Measurements from ENCODE around the gene GAK. TPM values are rescaled to one million over a fixed set of nuclear protein-coding genes. Genes with fewer than 3 reads are reported as not detected.

Gene GAK
- total RNA-seq, 1 experiment from 2014 or later = 119 TPM

DNA sequence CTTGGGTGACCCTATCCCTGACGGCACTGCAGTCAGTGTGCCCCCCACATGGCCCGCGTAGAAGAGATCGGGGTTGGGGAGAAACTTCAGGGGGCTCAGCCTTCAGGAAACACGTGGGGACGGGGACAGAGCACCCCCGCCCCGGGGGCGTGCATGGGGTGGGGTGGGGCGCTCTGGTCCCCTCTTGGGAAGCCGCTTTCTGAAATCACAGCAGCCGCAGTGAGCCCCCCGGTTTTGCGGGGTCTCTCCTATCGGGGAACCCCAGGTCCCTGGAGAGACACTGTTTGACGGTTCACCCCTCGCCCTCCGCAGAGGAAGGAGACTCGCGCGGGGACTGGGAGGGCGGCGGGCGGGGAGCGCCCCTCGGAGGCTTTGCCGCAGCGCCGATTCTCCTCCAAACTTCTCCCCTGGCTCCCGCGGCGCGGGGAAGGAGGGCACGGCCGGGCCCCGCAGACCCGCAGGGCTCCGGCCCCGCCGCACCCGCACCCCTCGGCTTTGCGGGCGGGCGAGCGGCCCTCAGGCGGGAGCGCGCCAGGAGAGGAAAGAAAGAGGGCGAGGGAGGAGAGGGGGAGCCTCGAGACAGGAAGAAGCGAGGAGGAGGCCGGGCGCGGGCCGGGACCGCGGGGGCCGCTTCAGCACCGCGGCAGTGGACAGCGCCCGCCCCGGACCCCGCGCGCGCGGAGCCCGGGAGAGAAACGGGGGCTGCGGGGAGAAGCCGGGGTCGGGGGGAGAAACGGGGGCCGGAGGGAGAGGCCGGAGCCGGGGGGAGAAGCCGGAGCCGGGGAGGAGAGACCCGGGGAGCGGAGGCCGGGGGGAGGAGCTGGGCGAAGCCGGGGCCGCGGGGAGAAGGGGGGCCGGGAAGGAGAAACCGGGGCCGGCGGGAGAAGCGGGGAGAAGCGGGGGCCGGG is 106.8 kb downstream of the GAK start:
- no peak for DNase-seq (ENCODE audit: low read depth, low spot score)
- in situ Hi-C loops (cut with HindIII; ENCODE audit: low pct_unique_long_range_greater_than_20kb, low sequenced_read_pairs) = no loop called here

DNA sequence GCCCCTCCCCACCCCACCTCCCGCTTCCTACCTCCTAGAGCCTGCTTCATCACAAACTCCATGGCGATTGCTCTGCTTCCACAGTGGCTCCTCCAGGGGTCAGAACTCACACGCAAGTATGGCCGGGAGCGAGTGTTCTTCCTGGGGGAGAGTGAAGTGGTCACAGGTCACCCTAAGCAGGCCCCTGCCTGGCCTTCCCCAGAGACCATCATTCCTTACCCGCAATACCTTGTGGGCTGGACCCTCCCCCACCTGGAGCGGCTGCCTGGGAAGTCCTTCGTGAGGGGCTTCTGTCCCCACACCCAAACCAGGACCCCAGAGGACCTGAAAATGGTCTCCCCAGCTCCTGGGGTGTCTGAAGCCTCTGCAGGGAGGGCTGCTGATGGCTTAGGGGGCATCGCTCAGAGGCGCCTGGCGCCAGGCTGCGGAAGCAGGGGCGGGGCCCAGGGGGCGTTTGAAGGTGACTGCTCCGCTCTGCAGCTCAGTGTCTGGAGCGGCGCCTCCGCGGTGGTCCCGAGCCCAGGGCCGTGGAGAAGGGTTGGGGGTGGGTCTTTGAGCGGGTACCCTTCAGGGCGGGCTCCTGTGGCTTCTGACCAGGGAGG is 107.6 kb downstream of the GAK start:
- in situ Hi-C loops (cut with HindIII; ENCODE audit: low pct_unique_long_range_greater_than_20kb, low sequenced_read_pairs) = no loop called here
- no peak for DNase-seq (ENCODE audit: low read depth, low spot score)

DNA sequence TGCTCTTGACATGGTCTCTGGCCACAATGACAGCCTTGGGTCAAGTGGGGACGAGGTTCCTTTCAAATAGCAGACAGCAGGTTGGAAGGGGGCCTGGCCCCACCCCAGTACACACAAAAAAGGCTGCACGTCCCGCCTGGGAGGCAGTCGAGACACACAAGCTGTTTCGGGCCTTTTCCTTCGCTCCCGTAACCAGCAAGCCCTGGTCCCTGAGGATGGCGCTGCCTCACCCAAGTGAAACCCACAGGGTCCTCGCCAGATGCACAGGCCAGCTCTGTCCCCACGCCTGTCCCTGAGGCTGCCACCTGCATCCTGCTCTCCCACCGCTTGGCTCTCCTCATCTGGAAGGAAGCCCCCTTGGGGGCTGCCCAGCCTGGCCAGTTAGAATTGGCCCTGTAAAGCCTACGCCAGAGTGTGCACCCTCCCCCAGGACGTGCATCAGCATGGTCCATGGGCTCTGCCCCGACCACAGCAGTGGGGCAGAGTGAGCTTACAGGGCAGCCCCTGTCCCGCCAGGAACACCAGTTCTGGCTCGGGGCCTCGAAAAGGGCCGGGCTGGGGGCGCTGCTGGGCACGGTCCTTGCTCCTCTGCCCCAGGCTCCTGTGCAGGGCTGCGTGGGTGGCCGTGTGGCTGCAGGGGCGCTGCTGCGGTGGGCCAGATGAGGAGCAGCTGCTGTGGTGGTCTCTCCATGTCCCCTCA is 108.2 kb downstream of the GAK start:
- in situ Hi-C loops (cut with HindIII; ENCODE audit: low pct_unique_long_range_greater_than_20kb, low sequenced_read_pairs) = no loop called here
- DNase-seq (ENCODE audit: low read depth, low spot score) = no peak

DNA sequence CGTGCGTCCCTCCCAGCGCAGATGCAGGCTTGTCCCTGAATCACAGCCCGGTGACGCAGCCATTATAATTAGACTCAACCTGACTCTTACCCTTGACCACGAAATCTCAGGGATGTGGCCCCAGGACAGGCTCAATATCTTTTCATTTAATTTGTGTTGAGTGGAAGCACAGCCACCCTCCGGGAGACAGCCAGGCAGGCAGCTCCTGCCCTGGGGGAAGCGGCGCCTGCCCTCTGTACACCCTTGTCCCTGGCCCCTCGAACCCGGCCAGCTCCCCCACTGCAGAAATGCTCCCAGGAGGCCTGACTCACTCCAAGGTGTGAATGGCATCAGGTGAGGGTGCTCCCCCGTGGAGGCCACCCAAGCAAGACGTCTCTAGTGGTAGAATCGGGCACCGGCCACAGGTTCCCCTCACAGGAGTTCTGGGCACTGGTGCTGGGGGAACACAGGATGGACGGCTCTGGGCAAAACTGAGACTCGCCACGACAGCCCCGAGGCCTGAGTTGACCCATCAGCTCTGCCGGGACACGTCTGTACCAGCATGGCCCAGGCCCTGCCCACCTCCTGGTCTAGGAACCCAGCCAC is 108.8 kb downstream of the GAK start:
- DNase-seq (ENCODE audit: low read depth, low spot score) = no peak
- in situ Hi-C loops (cut with HindIII; ENCODE audit: low pct_unique_long_range_greater_than_20kb, low sequenced_read_pairs) = no loop called here

DNA sequence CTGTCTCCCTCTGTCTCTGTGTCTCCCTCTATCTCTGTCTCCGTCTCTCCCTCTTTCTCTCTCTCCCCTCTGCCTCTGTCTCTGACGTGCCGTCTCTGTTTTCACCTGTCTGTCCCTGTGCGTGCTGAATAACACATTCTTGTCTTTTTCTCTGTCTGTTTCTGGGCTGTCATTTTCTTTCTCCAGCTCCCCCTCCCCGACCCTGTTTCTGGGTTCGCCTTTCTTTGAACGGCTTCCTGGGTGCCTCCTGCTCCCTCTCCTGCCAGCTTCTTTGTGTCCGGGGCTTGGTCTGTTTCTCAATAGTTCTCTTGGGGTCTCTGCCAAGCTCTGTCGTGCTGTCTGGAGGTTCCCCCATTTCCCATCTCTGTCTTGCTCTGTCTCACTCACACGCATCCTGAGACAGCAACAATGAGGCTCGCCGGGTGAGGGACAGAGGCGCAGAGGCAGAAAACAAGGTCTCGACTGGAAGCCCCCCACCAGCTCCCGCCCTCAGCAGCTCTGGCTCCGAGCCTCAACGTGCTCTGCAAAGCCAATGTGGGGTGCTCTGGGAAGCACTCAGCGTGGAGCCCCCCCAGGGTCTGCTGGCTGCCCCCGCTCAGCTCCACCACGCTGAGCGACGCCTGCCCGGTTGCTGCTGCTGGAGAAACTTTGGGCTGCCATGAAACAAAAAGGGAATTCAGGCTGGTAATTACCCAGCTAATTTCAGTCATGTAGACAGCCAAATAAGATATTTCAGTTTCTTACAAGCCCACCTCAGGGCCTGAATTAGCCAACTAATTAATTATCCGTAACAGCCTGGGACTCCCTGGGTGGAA is 109.5 kb downstream of the GAK start:
- no peak for DNase-seq (ENCODE audit: low read depth, low spot score)
- in situ Hi-C loops (cut with HindIII; ENCODE audit: low pct_unique_long_range_greater_than_20kb, low sequenced_read_pairs) = no loop called here

DNA sequence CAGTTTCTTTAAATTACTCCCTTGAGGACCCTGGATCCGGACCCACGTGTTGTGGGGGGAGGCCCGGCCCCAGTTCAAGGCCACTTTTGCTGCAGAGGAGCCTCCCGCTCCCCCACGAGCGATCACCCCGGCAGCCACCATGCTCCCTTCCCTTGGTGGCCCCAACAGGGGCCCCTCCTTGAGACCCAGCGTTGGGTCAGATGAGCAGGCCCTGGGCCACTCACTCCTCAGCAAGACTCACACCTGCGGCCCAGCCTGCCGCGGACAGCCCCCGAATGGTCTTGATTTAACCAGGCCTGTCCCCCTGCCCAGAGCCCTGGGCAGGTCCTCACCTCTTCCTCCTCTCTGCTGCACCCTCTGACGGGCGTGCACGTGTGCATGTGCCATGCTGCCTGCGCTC is 110.5 kb downstream of the GAK start:
- no peak for DNase-seq (ENCODE audit: low read depth, low spot score)
- in situ Hi-C loops (cut with HindIII; ENCODE audit: low pct_unique_long_range_greater_than_20kb, low sequenced_read_pairs) = no loop called here

DNA sequence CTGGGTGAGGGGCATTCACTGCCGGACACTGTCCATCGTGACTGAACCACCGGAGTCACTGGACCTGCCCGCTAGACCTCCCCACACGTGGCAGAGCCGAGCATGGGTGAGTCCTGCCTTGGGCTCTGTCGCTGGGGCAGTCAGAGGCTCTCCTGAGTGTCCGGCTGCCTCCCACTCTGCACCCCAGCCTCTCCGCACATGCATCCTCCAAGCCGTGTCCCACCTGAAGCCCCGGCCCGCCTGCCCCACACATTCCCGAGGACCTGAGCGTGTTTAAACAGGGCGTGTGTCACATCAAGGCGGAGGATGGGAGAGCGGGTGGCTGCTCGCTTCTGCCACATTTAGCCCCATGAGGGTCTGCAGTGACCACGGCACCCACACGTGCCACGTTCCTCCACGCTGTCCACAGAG is 110.9 kb downstream of the GAK start:
- in situ Hi-C loops (cut with HindIII; ENCODE audit: low pct_unique_long_range_greater_than_20kb, low sequenced_read_pairs) = no loop called here
- DNase-seq (ENCODE audit: low read depth, low spot score) = no peak

DNA sequence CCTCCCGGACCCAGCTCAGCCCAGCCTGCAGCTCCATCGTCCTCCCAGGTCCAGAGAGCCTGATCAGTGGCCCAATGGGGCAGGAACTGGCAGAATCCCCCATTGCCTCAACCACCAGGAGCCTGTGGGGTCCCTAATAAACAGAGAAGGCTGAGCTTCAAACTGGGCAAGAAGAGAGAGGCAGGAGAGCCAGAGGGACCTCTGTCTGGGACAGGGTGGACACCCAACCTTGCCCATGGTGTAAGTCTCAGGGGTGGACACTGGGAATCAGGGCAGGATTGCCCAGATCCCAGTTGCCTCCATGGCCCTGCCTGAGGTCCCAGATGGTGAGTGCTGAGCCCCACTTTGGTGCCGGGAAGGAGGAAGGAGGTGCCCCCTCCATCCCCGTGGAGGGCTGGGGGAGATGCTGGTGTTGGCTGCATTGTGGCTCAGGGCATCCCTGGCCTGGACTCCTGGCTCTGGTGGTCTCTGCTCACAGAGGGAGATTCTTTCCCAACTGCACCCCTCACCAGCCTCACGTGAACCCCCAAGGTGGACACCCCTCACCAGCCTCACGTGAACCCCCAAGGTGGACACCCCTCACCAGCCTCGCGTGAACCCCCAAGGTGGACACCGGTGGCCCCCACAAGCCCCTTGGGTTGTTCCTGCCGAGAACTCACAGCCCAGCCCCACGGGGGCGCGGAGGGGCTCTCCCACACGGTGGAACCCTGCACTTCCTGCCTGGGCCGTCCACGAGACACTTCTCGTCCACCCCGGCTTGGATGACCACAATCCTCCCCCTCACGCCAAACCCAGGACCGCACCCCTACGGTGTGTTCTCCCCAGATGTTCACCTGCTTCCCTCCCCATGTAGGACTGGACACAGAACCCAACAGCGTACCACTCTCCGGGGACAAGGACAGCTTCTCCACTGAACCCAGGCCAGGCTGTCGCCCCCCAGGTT is 111.6 kb downstream of the GAK start:
- DNase-seq (ENCODE audit: low read depth, low spot score) = no peak
- in situ Hi-C loops (cut with HindIII; ENCODE audit: low pct_unique_long_range_greater_than_20kb, low sequenced_read_pairs) = no loop called here

DNA sequence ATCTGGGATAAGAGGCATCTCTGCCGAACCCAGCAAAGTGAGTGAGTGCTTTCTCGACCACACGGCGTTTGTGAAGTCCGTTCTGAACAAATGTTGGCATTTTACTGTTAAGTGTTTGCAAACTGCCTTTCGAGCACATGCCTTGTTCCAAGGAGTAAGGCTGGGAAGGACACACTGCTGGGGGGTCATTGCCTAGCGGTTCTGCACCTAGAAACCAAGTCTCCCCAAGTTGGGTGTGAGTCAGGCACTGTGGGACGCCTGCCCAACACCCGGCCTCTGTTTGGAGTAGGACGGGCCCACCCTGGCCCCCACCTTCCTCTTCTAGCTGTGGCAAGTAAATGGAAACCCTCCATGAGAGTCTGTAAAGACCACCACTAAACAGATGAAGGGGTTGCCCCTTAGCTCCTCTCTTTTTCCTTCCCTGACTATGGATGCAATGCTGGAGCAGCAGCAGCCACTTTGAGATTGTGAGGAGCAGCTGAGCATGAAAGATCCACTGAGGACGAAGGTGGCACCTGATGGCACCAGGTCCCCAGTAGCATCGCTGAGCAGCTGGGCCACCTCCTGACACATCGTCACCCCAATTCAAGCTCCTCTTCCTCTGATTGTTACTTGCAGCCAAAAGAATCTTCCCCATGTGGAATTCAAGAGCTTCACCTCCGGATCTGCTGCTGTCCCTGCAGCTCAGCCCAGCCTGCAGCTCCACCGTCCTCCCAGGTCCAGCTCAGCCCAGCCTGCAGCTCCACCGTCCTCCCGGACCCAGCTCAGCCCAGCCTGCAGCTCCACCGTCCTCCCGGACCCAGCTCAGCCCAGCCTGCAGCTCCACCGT is 112.5 kb downstream of the GAK start:
- DNase-seq (ENCODE audit: low read depth, low spot score) = no peak
- in situ Hi-C loops (cut with HindIII; ENCODE audit: low pct_unique_long_range_greater_than_20kb, low sequenced_read_pairs) = no loop called here

DNA sequence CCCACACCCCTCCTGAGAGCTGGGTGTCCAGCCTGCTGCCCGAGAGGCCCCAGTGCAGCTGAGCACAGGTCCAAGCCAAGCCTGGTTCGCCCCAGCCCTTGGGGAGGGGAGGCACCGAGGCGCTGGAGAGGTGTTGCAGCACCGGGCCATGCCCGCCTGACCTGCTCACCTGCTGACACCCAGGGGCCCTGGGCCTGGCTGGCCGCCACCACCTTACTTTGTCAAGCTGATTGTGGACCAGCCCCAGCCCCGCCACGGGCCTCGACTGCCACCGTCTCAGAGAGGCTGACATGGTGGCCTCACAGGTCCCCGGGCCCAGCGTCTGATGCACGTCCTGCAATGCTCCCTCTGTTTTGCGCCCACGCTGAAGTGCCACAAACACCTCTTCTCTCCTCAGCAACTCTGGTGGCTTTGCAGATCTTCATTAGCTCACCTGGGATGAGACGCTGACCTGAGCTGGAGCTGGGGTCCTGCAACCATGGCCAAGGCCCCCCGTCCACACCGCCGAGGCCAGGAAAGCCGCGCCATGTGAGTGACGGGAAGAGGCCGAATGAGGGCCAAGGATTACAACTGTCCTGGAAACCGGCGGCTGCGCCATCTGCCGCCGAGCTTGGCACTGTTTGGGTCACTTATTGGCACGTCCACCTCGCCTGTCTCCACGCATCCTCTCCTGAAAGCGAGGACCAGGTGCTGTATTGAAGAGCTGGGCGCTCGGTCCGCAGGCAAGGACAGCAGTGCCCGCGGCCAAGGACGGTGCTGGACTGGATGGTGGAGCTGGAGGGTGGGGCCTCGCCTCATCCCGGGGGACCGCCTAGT is 113.8 kb downstream of the GAK start:
- in situ Hi-C loops (cut with HindIII; ENCODE audit: low pct_unique_long_range_greater_than_20kb, low sequenced_read_pairs) = no loop called here
- no peak for DNase-seq (ENCODE audit: low read depth, low spot score)

DNA sequence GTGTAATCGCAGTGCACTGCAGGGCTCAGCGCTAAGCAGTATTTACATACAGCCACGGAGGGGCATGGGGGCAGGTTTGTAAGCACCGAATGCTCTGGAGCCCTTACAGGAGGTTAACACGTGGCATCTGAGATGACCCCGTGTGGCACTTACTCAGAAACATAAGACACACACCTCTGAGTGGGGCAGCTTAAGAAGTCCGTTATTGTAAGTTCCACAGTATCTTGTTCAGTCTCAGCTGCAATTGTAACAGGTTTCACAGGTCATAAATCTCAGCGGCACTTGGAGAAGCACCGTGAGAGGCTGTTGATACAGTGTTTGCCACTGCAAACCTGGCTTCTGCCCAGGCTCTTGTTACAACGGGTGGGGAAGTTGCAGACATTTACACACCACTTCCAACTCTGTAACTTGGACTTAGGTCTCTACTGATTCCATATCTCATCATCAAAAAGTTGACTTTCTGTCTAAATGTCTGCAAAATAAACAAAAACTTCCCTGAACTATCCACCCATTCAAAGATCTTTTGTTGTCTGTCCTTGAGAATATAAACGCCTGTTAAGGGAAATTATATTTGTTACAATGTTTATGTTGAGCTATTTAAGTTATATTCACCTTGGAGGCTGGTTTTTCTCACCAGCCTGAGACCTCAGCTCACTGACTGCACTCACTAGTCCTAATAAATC is 116.5 kb downstream of the GAK start:
- DNase-seq (ENCODE audit: low read depth, low spot score) = no peak
- in situ Hi-C loops (cut with HindIII; ENCODE audit: low pct_unique_long_range_greater_than_20kb, low sequenced_read_pairs) = no loop called here

DNA sequence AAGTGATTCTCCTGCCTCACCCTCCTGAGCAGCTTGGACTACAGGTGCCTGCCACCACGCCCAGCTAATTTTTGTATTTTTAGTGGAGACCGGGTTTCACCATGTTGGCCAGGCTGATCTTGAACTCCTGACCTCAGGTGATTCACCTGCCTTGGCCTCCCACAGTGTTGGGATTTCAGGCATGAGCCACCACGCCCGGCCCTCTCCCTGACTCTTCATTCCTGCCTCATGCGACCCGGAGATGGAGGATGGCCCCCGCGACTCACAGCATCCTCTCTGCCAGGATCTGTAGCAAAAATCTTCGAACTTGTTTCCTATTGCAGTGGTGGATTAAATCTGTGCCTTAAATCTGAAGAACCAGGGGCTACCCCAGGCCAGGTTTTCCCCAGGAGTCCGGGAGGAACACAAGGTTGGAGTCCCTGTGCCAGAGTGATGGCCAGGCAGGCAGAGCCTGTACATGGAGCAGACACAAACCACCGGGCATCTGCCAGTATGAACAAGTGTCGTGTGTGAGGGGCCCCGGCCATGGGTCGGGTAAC is 117.7 kb downstream of the GAK start:
- in situ Hi-C loops (cut with HindIII; ENCODE audit: low pct_unique_long_range_greater_than_20kb, low sequenced_read_pairs) = no loop called here
- DNase-seq (ENCODE audit: low read depth, low spot score) = no peak

DNA sequence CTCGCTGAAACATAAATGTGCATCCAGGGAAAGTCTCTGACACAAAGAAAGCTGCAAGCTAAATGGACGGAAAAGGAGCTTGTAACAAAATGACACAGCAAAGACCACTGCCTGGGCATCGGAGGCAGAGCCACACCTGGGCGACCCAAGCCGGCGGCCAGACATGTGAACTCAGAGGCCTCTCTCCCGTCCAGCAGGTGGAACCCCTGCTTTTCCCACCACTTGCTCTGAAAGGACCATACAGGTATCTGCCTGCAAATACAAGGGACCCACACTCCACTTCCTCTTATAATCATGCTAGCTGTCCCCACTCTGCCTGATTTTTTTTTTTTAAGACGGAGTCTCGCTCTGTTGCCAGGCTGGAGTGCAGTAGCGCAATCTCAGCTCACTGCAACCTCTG is 118.2 kb downstream of the GAK start:
- in situ Hi-C loops (cut with HindIII; ENCODE audit: low pct_unique_long_range_greater_than_20kb, low sequenced_read_pairs) = no loop called here
- no peak for DNase-seq (ENCODE audit: low read depth, low spot score)

DNA sequence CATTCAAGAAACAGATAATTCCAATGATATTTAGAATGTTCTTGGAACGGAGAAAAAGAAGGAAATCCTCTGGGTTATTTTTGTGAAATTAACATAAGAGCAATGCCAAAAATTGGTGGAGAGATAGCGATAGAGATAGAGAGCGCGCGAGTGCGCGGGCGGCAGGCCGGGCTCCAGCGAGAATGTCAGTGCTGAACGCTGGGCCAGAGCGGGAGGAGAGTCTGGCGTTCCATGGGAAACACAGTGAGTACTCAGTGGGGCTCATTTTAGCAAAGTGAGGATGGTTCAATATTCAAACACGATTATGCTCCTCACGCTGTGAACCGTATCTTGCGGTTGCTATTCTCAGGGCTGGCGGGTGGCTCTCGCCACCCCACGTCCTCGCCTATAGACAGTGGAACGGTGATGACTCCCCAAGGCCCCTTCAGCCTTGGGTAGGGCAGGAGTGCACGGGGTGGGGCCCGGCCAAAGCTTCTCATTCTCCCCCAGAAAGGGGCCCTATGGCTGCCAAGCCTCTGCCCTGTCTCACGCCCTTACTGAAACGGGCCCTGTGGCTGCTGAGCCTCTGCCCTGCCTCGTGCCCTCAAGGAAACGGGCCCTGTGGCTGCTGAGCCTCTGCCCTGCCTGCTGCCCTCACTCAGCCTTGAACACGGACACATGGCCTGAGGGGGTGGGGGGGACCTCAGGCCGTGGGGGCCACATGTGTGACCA is 123.1 kb downstream of the GAK start:
- DNase-seq (ENCODE audit: low read depth, low spot score) = no peak
- in situ Hi-C loops (cut with HindIII; ENCODE audit: low pct_unique_long_range_greater_than_20kb, low sequenced_read_pairs) = no loop called here
